ENCODE results near the gene IGFLR1. TPM values are rescaled to one million over a fixed set of nuclear protein-coding genes. Genes with fewer than 3 reads are reported as not detected.
"Not testable (repeated sequence)": the region's sequence is repeated elsewhere in the genome, so short reads cannot be mapped to it uniquely, and the experiment has no call there.

IGFLR1 gene
- total and polyA plus RNA-seq, 2 donors (not counting 3 experiments of a cell fraction or from before 2014, with no cell fraction given) = 2.6 to 7.6 TPM

DNA sequence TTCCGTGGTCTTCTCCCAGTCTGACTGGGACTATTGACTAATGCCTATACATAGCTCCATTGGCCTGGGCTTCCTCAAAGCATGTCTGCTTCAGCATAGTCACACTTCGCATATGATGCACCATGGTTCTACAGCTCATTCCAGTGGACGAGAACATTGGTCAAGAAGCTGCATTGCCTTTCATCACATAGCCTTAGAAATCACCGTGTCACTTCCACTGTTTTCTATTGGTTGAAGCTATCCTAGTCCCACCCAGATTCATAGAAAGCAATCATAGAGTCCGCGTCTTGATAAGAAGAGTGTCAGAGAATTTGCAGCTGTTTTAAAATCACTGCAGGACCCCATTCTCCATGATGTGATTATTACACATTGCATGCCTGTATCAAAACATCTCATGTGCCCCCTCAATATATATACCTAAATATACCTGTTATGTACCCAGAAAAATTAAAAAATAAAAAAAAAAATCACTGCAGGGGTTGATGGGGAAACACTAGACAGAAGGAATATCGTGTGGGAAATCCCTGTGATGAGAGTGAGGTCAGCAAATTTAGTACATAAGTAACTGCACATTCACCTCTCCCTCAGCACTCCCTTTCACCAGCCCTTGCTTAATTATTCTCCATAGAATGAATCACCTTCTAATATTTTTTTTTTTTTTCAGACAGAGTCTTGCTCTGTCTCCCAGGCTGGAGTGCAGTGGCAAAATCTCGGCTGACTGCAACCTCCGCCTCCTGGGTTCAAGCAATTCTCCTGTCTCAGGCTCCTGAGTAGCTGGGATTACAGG lies 31.0 kb upstream of the IGFLR1 start:
- Histone ChIP-seq H4K20me1 (replicated peaks; ENCODE audit: control insufficient read depth, extremely low read depth, insufficient read depth, low read length) (no peaks in the 10 kb centered on the region), H3K79me2 (ENCODE audit: control insufficient read depth, insufficient read depth, low read length) (no peaks in the 10 kb centered on the region), H3K4me3 (replicated peaks in 1 of 3; ENCODE audit: insufficient read depth in 1 of 3, low read depth in 1 of 3, low read length in 3 of 3) (no peak overlapping the region), H3K27me3 (ENCODE audit: control insufficient read depth in 2 of 2, insufficient read depth in 2 of 2, low read length in 2 of 2) (no peaks in the 10 kb centered on the region), H3K9me1 (replicated peaks; ENCODE audit: control insufficient read depth, extremely low read depth, insufficient read depth, low read length) (no peaks in the 10 kb centered on the region), H3K4me2 (ENCODE audit: insufficient read depth, low read length) (no peak overlapping the region), H2AFZ (ENCODE audit: low read depth, low read length) (no peak overlapping the region), H3K27ac (ENCODE audit: insufficient read depth, low read depth, low read length) (no peak overlapping the region), H3K36me3 (ENCODE audit: control insufficient read depth in 2 of 2, extremely low read depth in 1 of 2, insufficient read depth in 2 of 2, low read length in 2 of 2) (peaks cover 0 to 2% of the 10 kb centered on the region in 2 experiments), H3K4me1 (ENCODE audit: control insufficient read depth, extremely low read depth, insufficient read depth, low read length) (peaks cover 4% of the 10 kb centered on the region), H3K9me3 (replicated peaks; ENCODE audit: control insufficient read depth, insufficient read depth, low read length) (no peaks in the 10 kb centered on the region), H3K9ac (replicated peaks; ENCODE audit: extremely low read depth, insufficient read depth, low read length) (no peak overlapping the region)
- intact Hi-C loops (cut with micrococcal nuclease) (no loop called here), dilution Hi-C loops (cut with MboI; ENCODE audit: extremely low pct_ligation_motif_present, low sequenced_read_pairs) (no loop called here)
- POLR2A ChIA-PET = no interaction called here
- no peak for DNase-seq (ENCODE audit: low read depth, low spot score)
- CTCF ChIA-PET = interaction anchor here (1.6 kb wide), 1 partner anchor 28 kb away, joined by 3 read pairs; the partner anchor contains the start of genes PSENEN and U2AF1L4
- no TSS peak for BruUV-seq (replicated peaks)
- TF ChIP-seq MYC (IDR thresholded peaks at IDR 0.05; ENCODE audit: low read depth, low read length) (no peak), JUN (IDR thresholded peaks at IDR 0.05; ENCODE audit: borderline replicate concordance, insufficient read depth, insufficient read length, low read depth) (no peak), EZH2 (IDR thresholded peaks at IDR 0.05; ENCODE audit: borderline replicate concordance, low read depth, low read length, severe bottlenecking) (no peak)
- TF ChIP-seq, protein P1, sequence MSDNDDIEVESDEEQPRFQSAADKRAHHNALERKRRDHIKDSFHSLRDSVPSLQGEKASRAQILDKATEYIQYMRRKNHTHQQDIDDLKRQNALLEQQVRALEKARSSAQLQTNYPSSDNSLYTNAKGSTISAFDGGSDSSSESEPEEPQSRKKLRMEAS (IDR thresholded peaks at IDR 0.05; ENCODE audit: insufficient read depth, insufficient read length) = no peak
- no peak for FAIRE-seq

DNA sequence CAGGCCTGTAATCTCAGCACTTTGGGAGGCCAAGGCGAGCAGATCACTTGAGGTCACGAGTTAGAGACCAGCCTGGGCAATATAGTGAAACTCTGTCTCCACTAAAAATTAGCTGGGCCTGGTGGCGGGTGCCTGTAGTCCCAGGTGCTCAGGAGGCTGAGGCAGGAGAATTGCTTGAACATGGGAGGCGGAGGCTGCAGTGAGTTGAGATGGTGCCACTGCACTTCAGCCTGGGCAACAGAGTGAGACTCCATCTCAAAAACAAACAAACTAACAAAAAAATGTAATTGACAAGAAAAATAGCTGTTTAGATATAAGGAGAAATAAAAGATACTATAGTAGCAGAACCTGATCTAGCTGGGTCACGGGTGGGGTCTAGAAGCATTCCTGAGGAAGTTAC lies 30.1 kb upstream of the IGFLR1 start:
- H2AFZ ChIP-seq (ENCODE audit: low read depth, low read length); DNase-seq (ENCODE audit: low read depth, low spot score); H3K9me1 ChIP-seq (replicated peaks; ENCODE audit: control insufficient read depth, extremely low read depth, insufficient read depth, low read length); H3K27ac ChIP-seq (ENCODE audit: insufficient read depth, low read depth, low read length); H3K79me2 ChIP-seq (ENCODE audit: control insufficient read depth, insufficient read depth, low read length); H3K9me3 ChIP-seq (replicated peaks; ENCODE audit: control insufficient read depth, insufficient read depth, low read length); H3K4me1 ChIP-seq (ENCODE audit: control insufficient read depth, extremely low read depth, insufficient read depth, low read length); BruUV-seq (replicated peaks); H3K27me3 ChIP-seq (ENCODE audit: control insufficient read depth in 2 of 2, insufficient read depth in 2 of 2, low read length in 2 of 2); H4K20me1 ChIP-seq (replicated peaks; ENCODE audit: control insufficient read depth, extremely low read depth, insufficient read depth, low read length); POLR2A ChIA-PET; H3K4me3 ChIP-seq (replicated peaks in 1 of 3; ENCODE audit: insufficient read depth in 1 of 3, low read depth in 1 of 3, low read length in 3 of 3); intact Hi-C loops (cut with micrococcal nuclease); H3K9ac ChIP-seq (replicated peaks; ENCODE audit: extremely low read depth, insufficient read depth, low read length); H3K4me2 ChIP-seq (ENCODE audit: insufficient read depth, low read length); FAIRE-seq; dilution Hi-C loops (cut with MboI; ENCODE audit: extremely low pct_ligation_motif_present, low sequenced_read_pairs); H3K36me3 ChIP-seq (ENCODE audit: control insufficient read depth in 2 of 2, extremely low read depth in 1 of 2, insufficient read depth in 2 of 2, low read length in 2 of 2): not testable (repeated sequence)
- CTCF ChIA-PET = interaction anchor here (1.6 kb wide), 1 partner anchor 27 kb away, joined by 3 read pairs; the partner anchor contains the start of genes PSENEN and U2AF1L4
